ENCODE results near the gene NF2.
"Not testable (repeated sequence)": the region's sequence is repeated elsewhere in the genome, so short reads cannot be mapped to it uniquely, and the experiment has no call there.

The NF2 gene

GRCh38 chr22:29597871-29598683, 5.4 kb upstream of the NF2 start:
- DNase-seq, result not testable (repeated sequence)

- DNase-seq, result no peak
These were observed 4.8 kb upstream of the NF2 start for GRCh38 chr22:29598684-29599020.

- no peak for DNase-seq
These were observed 585 bp downstream of the NF2 start for GRCh38 chr22:29604076-29604360.

GRCh38 chr22:29605527-29605850, 2.1 kb downstream of the NF2 start:
- DNase-seq, result no peak

GRCh38 chr22:29606320-29606719, 2.9 kb downstream of the NF2 start:
- no peak for DNase-seq

- no peak for DNase-seq
These were observed 4.0 kb downstream of the NF2 start for GRCh38 chr22:29607426-29607825.

- no peak for DNase-seq
These were observed 5.7 kb downstream of the NF2 start for GRCh38 chr22:29609139-29609538.

GRCh38 chr22:29610780-29611179, 7.3 kb downstream of the NF2 start:
- no peak for DNase-seq

- no peak for DNase-seq
These were observed 12.4 kb downstream of the NF2 start for GRCh38 chr22:29615705-29616327.

- no peak for DNase-seq
These were observed 14.6 kb downstream of the NF2 start for GRCh38 chr22:29617922-29618629.

GRCh38 chr22:29621761-29622526, 18.5 kb downstream of the NF2 start:
- DNase-seq, result no peak

- DNase-seq, result no peak
These were observed 19.6 kb downstream of the NF2 start for GRCh38 chr22:29623059-29623458.

GRCh38 chr22:29623553-29624169, 20.2 kb downstream of the NF2 start:
- DNase-seq, result no peak

- DNase-seq, result no peak
These were observed 21.8 kb downstream of the NF2 start for GRCh38 chr22:29625090-29625825.

GRCh38 chr22:29626497-29627195, 23.2 kb downstream of the NF2 start:
- DNase-seq, result no peak

GRCh38 chr22:29627196-29627535, 23.7 kb downstream of the NF2 start:
- no peak for DNase-seq

- no peak for DNase-seq
These were observed 25.8 kb downstream of the NF2 start for GRCh38 chr22:29628996-29629902.

GRCh38 chr22:29629903-29630516, 26.6 kb downstream of the NF2 start:
- DNase-seq, result no peak

GRCh38 chr22:29630987-29631386, 27.6 kb downstream of the NF2 start:
- DNase-seq, result no peak

GRCh38 chr22:29631725-29632124, 28.3 kb downstream of the NF2 start:
- no peak for DNase-seq
